ENCODE measurements around the gene CYP24A1. TPM values are rescaled to one million over a fixed set of nuclear protein-coding genes. Genes with fewer than 3 reads are reported as not detected.

CYP24A1 gene
- total and polyA plus RNA-seq, 2 of the 13 experiments (the other 11 are each of a cell fraction or from before 2014, with no cell fraction given): 9.4 to 32.7 TPM

- no peak for TF ChIP-seq NFKB2 (CRISPR knock-in tag; IDR thresholded peaks at IDR 0.05; ENCODE audit: borderline replicate concordance)
- TF ChIP-seq PAF1 (CRISPR knock-in tag; IDR thresholded peaks at IDR 0.05): no peak
- 0 out of 2 replicates have a peak, but pooled peaks have one; percentile 18 for TF ChIP-seq ERF (CRISPR knock-in tag; IDR thresholded peaks at IDR 0.05)
- no peak for TF ChIP-seq DZIP1 (CRISPR knock-in tag; IDR thresholded peaks at IDR 0.05)
- no peak for TF ChIP-seq ZFYVE20 (CRISPR knock-in tag; IDR thresholded peaks at IDR 0.05; ENCODE audit: borderline replicate concordance, low read depth)
- TF ChIP-seq IRF2 (CRISPR knock-in tag; IDR thresholded peaks at IDR 0.05): no peak
- no peak for TF ChIP-seq ZHX1 (CRISPR knock-in tag; IDR thresholded peaks at IDR 0.05; ENCODE audit: low read depth)
- no peak for TF ChIP-seq JDP2 (CRISPR knock-in tag; IDR thresholded peaks at IDR 0.05; ENCODE audit: borderline replicate concordance)
- 0 out of 2 replicates have a peak, but pooled peaks have one; percentile 22 for TF ChIP-seq MAX (IDR thresholded peaks at IDR 0.05)
- TF ChIP-seq STAT5B (CRISPR knock-in tag; IDR thresholded peaks at IDR 0.05): no peak
- TF ChIP-seq ZNF570 (CRISPR knock-in tag; IDR thresholded peaks at IDR 0.05; ENCODE audit: borderline replicate concordance): no peak
- no peak for TF ChIP-seq DBP (CRISPR knock-in tag; IDR thresholded peaks at IDR 0.05; ENCODE audit: not compliant biosample characterization)
- TF ChIP-seq MLX (CRISPR knock-in tag; IDR thresholded peaks at IDR 0.05): no peak
- TF ChIP-seq NAIF1 (CRISPR knock-in tag; IDR thresholded peaks at IDR 0.05; ENCODE audit: borderline replicate concordance): no peak
- TF ChIP-seq RFX3 (CRISPR knock-in tag; IDR thresholded peaks at IDR 0.05): no peak; the same call in 1 of the 2 replicates
- no peak for TF ChIP-seq MED1 (CRISPR knock-in tag; IDR thresholded peaks at IDR 0.05)
- no peak for TF ChIP-seq ZNF432 (CRISPR knock-in tag; IDR thresholded peaks at IDR 0.05; ENCODE audit: borderline replicate concordance)
- TF ChIP-seq ZNF703 (CRISPR knock-in tag; IDR thresholded peaks at IDR 0.05; ENCODE audit: borderline replicate concordance): no peak
- TF ChIP-seq ZNF775 (CRISPR knock-in tag; IDR thresholded peaks at IDR 0.05; ENCODE audit: borderline replicate concordance): no peak
- TF ChIP-seq ZBTB2 (CRISPR knock-in tag; IDR thresholded peaks at IDR 0.05; ENCODE audit: low read depth): no peak
Observed at GRCh38 chr20:54131675-54132611, 41.8 kb downstream of the CYP24A1 start (continued).
